HG03575 (cell line): ENCODE results near the gene ITFG2.

ENCODE experiments used
- ATAC-seq: cut with Tn5 transposase; IDR thresholded peaks from one replicate; pipeline ENCODE4 v1.9.1; 2021; ENCODE audit not compliant: unreplicated experiment, insufficient number of reproducible peaks, low FRiP score; ENCODE audit errors: extremely low read depth

ITFG2 gene

DNA sequence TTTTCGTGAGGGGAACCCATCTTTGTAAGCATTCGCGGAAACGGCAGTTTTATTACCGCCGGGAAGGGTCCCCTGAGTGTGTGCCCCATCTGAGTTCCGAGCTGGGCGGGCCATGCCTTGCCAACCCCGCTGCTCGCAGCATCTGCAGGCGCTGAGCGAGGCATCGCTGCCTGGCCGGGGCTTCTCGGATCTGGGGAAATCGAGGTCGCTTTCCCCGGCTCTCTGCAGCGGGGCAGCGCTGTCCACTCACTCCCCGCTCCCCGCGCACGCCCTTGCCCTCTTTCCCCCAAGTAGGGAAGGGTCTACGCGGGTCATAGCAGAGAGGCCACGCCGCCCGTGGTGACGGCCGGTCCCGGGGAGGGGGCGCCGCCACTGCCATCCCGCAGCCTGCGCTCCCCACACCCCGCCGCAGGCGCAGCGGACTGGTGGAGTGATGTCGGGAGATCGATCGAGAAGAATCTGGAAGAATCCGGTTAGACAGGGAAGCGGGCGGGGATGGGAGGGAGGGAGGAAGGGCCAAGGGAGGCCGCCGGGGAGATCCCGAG lies 18.2 kb upstream of the ITFG2 start:
- ATAC-seq, result no peak

DNA sequence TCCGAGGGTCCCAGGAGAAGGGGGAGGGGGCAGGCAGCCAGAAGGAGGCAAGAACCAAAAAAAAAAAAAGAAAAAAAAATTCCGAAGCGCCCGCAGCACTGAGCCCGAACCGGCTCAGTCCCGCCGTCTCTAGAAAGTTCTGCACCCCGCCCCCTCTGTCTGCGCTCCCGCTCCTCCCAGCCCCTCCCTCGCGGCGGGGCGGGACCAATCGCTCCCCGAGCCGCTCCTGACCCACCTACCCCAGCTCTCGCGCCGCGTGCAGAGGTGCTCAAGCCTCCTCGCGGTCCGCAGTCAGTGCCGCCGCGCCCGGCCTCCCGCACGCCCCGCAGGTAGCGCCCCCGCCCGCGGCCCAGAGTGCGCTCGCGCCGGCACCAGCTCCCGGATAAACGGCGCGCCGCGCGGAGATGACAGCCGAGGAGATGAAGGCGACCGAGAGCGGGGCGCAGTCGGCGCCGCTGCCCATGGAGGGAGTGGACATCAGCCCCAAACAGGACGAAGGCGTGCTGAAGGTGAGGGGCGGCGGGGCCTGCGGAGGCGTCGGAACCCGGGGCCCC lies 17.7 kb upstream of the ITFG2 start, which contains the start of gene FKBP4:
Gene FKBP4, plus strand, starts transcription at position 235 of the 554 bp plus-strand sequence. Its CDS starts 170 bp downstream, at position 405.
- no peak for ATAC-seq

DNA sequence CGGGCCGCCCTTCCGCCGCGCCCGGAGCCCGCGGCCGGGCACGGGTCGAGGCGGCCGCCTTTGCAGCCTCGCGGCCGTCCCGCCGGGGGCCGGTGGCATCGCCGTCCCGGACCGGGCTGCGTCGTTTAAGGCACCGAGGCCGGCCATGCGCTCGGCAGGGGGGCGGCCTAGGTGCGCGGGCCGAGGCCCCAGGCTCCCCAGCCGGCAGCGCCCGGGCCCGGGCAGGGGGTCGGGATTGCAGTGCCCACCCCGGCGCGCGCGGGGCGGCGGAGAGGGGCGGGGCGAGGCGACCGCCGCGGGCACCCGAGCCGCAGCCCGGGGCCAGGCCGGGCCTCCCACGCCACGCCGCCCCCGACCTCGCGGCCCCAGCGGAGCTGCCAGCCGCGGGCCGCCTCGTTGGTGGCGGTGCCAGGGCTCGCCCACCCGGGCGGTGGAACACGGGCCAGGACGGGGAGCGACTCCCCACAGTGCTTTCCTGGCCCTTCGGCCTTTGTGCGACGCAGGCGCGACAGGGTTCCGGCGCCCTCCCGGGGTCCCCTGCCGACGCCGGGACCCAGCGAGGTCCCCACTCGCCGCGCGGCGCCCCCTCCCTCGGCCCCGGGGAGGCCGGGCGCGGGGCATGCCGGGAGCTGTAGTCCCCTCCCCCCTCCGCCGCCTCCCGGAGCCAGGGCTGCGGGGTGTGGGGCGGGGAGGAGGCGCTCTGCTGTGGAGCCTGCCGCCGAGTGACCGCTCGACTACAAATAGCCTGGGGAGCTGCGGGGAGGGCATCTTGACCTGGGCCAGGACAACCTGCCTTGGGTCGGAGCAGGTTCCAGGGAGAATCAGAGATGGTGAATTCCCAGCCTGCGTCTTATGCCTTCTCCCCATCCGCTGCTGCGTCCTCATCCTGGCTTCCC lies 16.9 kb upstream of the ITFG2 start:
- no peak for ATAC-seq

DNA sequence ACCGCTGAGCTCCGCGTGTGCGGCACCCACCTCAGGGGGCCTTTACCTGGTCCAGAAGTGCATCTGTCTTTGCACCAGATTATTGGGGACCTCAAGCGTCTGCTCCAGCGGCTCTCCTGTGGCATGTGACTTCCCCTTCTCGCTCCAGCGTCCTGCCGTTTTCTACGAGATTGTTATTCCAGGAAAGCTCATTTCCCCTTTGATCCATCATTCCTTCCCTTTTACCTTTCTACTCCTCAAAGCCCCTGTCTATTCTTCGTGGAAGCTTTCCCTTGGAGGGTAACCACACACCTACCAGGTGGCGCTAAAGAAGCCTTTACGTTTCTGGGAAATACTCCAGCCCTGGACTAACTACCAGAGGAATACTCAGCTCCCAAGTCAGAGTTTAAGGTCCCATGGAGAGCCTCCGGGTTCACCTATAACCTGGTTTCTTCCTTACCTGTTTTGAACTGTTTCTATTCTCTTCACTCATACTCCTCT lies 16.2 kb upstream of the ITFG2 start:
- no peak for ATAC-seq

DNA sequence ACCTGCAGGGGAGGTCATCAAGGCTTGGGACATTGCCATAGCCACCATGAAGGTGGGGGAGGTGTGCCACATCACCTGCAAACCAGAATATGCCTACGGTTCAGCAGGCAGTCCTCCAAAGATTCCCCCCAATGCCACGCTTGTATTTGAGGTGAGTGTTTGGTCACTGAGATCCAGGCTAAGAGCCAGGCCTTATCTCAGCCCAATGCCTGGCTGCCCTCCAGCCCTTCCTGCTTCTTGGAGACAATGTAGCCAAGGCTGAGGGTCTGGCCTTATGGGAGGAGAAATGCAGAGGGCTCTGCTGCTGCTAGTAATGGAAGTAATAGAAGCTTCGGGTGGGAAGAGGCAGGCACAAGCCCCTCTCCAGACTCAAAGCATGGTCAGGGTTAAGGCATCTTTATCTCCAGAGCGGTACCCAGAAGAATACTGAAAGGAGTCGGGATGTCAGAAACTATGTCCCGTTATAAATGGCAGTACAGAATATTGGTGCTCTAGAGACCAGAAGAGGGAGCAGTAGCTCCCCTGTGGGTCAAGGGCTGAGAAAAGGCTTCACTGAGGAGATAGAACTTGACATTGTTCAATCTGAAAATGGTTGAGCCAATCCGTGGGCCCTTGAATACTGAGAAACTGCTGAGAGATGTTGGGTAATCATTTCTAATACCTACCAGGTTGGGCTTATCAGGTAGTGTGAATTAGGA lies 14.6 kb upstream of the ITFG2 start:
- ATAC-seq, result no peak

DNA sequence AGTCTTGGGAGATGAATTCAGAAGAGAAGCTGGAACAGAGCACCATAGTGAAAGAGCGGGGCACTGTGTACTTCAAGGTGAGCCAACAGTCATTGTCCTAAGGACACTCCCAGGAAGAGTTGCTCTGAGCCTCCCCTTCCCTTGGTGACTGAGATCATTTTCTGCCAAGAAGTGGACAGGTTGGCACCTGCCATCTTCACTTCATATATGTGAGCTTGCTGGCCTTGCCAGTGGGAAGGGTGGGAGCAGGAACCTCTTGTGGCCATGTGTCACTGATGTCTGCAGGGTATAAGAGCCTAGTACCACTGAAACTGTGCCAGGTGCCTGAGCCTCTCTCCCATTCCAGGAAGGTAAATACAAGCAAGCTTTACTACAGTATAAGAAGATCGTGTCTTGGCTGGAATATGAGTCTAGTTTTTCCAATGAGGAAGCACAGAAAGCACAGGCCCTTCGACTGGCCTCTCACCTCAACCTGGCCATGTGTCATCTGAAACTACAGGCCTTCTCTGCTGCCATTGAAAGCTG lies 12.4 kb upstream of the ITFG2 start:
- ATAC-seq, result no peak

DNA sequence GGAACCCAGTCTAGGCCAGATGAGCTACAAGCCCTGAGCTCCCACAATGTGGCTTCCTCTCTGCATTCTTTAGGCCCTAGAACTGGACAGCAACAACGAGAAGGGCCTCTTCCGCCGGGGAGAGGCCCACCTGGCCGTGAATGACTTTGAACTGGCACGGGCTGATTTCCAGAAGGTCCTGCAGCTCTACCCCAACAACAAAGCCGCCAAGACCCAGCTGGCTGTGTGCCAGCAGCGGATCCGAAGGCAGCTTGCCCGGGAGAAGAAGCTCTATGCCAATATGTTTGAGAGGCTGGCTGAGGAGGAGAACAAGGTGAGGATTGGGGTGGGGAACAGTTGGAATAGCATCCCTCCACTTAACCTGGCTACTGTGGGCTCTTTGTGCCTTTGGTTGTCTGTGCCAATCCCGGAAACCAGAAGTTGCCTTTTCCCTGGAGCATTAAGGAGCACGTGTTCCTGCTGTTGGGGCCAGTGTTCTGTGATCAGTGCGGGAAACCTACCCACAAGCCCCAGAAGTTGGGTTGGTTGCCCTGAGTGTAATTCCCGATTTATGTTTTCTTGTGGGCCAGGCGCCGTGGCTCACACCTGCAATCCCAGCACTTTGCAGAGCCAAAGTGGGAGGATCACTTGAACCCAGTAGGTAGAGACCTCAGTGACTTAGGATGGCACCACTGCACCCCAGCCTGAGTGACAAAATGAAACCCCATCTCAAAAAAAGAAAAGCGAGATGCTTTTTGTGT lies 11.3 kb upstream of the ITFG2 start:
- no peak for ATAC-seq

DNA sequence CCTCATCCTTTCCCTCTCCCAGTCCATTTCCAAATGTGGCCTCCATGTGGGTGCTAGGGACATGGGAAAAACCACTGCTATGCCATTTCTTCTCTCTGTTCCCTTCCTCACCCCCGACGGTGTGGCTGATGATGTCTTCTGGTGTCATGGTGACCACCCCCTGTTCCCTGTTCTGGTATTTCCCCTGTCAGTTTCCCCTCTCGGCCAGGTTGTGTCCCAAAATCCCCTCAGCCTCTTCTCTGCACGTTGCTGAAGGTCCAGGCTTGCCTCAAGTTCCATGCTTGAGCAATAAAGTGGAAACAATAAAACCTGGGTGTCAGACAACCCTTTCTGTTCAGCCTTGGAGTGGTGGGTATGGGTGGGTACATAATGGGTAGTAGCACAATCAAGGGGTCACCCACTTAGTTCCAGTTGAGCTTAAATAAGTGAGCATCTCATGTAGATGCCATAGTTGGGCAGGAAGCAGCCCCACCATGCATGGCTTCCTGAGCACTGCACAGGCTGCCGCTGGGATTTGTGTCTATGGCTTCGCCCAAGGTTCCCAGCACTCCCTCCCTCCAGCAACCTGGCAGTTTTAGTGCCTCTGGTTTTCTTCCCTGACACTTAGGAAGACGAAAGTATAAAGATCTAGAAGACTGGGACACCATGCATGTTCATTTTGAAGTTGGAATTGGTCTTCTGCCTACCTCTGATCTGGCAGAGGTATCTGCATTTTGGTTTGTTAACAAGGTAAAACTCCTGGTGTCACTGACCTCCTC lies 8.7 kb upstream of the ITFG2 start:
- no peak for ATAC-seq

DNA sequence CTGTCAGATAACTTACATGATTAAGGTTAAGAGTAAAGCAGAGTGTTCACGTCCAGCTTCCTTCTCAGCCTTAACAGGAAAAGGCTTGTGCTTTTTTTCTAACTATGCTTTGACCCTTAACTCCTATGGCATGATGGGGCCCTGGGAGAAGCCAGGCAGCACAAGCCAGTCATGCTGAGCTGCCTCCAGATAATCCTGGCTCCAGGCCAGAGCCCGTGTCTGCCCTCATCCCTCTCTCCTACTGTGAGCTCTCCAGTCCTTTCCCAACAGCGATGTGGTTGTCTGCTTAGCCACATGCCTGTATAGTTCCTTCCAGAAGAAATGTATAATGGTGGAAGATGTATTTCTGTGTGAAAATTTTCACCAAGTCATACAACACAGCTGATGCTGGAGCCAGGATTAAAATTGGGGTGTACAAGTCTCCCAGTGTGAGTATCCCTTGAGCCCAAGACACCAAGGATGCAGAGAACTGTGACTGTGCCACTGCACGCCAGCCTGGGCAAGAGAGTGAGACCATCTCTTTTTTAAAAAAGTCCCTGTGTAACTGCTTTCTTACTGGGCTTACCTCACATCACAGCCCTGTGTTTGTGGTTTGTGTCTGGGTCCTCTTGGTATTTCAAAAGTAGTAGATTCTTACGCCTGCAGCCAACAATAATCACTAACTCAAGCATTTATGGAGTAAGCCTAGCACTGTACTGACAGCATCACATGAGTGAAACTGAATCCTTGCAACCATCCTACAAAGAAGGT lies 7.9 kb upstream of the ITFG2 start:
- ATAC-seq, result no peak

DNA sequence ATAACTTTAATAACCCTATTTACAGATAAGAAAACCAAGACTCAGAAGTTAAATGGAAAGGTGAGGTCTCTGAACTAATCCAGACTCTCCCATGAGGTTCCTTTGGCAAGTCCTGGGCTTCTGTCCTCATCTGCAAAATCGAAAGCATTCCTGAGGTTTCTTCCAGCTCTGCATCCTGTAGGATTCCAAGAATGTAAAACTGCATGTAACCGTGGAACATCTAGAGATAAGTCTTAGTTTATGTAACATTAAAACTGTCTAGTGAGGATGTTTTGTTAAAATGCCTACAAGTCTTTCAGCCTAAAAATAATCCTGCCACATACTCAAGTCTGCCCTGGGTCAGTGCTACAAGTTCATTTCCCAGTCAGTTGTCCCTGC lies 7.3 kb upstream of the ITFG2 start:
- ATAC-seq, result no peak

DNA sequence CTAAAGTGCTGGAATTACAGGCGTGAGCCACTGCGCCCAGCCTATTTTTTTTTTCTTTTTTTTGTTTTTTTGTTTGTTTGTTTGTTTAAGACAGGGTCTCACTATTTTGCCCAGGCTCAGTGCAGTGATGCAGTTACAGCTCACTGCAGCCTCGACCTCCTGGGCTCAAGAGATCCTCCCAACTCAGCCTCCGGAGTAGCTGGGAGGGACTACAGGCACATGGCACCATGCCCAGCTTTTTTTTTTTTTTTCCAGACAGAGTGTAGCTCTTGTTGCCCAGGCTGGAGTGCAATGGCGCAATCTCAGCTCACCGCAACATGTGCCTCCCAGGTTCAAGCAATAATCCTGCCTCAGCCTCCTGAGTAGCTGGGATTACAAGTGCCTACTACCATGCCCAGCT lies 5.8 kb upstream of the ITFG2 start:
- ATAC-seq, result no peak

DNA sequence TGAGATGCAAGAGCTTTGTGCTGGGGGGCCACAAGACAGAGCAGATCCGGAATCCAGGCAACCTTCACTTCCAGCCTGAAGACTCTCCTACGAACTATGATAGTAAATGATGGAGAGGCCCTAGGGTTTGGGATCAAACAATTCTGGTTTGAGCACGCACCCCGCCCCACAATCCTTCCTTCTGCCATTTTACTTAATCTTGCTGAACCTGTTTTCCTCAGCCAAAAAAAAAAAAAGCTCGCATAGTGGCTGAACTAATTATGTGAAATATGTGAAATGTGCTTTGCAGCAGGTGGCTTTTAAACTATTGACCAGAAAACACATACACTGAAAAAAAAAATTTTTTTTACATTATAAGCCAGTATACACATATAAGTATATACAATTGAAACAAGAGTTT lies 667 bp upstream of the ITFG2 start:
- no peak for ATAC-seq

DNA sequence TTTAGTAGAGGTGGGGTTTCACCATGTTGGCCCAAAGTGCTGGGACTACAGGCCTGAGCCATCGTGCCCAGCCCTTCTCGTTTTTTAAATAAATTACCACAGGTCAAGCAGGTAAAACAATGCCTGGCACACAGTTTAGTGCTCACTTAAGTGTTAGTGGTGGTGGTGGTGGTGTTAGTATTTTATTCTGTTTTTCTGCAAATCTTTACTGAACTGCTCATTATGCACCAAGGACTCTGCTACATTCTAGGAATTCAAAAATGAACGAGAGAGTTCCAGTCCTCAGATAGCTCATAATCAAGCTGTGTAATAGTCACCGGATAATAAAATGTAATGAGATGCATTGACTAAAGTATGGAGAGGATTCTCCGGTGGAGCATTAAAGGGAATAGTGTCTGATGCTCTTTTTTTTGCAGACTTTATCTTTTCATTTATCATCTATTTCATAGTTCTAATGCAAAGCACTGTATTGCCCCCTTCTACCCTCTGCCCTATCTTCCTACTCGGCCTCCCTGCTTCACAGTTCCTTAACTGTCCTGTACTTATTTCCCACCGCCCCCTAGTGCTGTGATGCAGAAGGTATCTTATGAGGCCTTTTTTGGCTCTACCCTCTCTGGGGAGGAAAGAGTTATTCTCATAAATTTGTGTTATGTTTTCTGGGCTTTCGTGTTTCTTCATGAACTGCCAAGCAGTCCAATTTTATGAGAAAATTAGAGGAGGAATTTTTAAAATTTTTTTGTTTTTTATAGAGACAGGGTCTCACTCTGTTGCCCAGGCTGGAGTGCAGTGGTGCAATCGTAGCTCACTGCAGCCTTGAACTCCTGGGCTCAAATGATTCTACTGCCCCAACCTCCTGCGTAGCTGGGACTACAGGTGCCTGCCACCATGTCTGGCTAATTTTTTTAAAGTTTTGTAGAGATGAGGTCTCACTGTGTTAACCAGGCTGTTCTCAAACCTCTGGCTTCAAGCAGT lies 1.0 kb downstream of the ITFG2 start:
- no peak for ATAC-seq

DNA sequence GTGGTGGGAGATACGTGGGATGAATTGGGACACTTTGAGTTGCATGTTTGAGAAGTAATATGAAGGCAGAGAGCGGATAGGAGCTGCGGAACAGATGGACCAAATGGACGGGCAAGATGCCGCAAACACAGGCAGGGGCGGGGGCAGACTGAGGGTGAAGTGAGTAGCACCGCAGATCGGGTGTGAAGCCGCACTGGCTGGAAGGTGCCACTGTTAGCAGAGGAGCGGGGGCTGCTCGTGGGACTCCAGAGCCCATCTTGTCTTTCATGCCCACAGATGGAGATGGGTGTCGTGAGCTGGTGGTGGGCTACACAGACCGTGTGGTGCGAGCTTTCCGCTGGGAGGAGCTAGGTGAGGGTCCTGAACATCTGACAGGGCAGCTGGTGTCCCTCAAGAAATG lies 7.3 kb downstream of the ITFG2 start:
- ATAC-seq, result no peak

DNA sequence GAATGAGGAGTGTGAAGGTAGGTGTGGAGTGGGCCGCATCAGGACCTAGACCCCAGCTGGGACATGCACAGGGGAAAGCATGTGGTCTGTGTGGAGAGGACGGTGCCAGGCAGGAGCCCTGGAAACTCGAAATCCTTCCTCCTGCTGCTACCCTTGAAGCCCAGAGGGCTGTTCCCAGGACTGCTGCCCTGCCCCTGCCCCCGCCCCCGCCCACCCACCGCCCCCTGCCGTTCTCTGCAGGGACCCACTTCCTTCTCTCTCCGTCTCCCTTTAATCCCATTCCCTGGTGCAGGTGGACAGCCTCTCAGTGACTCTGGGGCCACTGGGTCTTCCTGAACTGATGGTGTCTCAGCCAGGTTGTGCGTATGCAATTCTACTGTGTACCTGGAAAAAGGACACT lies 8.0 kb downstream of the ITFG2 start:
- no peak for ATAC-seq

DNA sequence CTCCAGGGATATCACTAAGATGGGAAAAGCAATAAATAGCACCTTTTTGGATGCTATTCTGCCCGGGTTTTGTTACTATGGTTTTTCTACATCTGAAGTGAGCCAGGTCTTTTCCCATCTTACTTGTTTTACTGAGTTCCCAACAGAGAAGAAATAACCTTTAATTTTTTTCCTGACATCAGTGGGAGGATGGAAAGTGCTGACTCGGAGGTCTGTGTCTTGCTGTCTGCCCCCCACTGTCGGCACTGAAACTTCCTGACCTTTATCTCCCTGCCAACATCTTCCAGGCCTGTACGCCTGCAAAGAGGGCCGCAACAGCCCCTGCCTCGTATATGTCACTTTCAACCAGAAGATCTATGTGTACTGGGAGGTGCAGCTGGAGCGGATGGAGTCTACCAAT lies 11.0 kb downstream of the ITFG2 start:
- ATAC-seq, result no peak
